AG10803 (cell line): ENCODE results near the gene SUPT6H.

Experiments used
- DNase-seq: peaks from one replicate; pipeline ENCODE4 v3.0.0; 2010; ENCODE audit warnings: low read depth
- H3K4me3 ChIP-seq: 2 replicates; pipeline ENCODE4 v1.5.1; 2011; ENCODE audit warnings: mild to moderate bottlenecking, low read length, control low read depth
- CTCF ChIP-seq: conservative IDR thresholded peaks from 2 replicates; pipeline ENCODE4 v1.5.1; 2011; ENCODE audit warnings: mild to moderate bottlenecking, low read length, control low read depth, inconsistent platforms

The SUPT6H gene

GRCh38 chr17:28618464-28618863 is 43.5 kb upstream of the SUPT6H start:
- TF ChIP-seq CTCF = no peak
- H3K4me3 ChIP-seq = no peak overlapping the region
- DNase-seq = no peak

GRCh38 chr17:28620010-28620409 is 42.0 kb upstream of the SUPT6H start:
- TF ChIP-seq CTCF = no peak
- DNase-seq = no peak
- no peak overlapping the region for H3K4me3 ChIP-seq

GRCh38 chr17:28622186-28622585 is 39.8 kb upstream of the SUPT6H start:
- no peak for DNase-seq
- no peak overlapping the region for H3K4me3 ChIP-seq
- no peak for TF ChIP-seq CTCF

GRCh38 chr17:28623696-28624095 is 38.3 kb upstream of the SUPT6H start:
- DNase-seq = no peak
- TF ChIP-seq CTCF = no peak

GRCh38 chr17:28624148-28624547 is 37.9 kb upstream of the SUPT6H start:
- no peak for TF ChIP-seq CTCF
- H3K4me3 ChIP-seq = no peak overlapping the region
- DNase-seq = no peak

More at GRCh38 chr17:28623696-28624095, 38.3 kb upstream of the SUPT6H start:
- H3K4me3 ChIP-seq = no peak overlapping the region

GRCh38 chr17:28626818-28627217 is 35.2 kb upstream of the SUPT6H start:
- no peak overlapping the region for H3K4me3 ChIP-seq
- no peak for DNase-seq
- no peak for TF ChIP-seq CTCF

GRCh38 chr17:28634206-28634865 is 27.7 kb upstream of the SUPT6H start:
- no peak for TF ChIP-seq CTCF
- no peak for DNase-seq
- no peak overlapping the region for H3K4me3 ChIP-seq
